ENCODE data around the gene GPI. TPM values are rescaled to one million over a fixed set of nuclear protein-coding genes. Genes with fewer than 3 reads are reported as not detected.

The GPI gene
- total and polyA plus RNA-seq, 2 of the 8 experiments (the other 6 are each of a cell fraction or from before 2014, with no cell fraction given), result 171 to 360 TPM

DNA sequence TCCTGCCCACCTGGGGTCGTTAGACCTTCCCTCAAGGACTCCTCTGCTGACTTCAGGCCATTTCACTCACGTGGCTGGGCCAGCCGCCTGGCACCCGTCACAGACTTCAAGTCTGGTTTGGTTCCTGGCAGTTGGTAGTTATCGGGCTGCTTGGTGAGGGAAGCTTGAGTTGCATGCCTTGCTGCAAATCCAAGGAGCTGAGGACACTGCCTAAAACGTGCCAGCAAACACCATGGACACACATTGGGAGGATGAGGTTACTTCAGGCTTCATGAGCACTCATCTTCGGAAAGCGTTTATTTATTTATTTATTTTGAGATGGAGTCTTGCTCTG lies 2.6 kb downstream of the GPI start (continued):
- TF ChIP-seq NRF1 (IDR thresholded peaks at IDR 0.05; ENCODE audit: low read depth, low read length) (no peak), CEBPB (IDR thresholded peaks at IDR 0.05; ENCODE audit: low read depth, low read length) (no peak), KDM1A (IDR thresholded peaks at IDR 0.05; ENCODE audit: borderline replicate concordance, low read length) (no peak)
- TF ChIP-seq, protein P1, sequence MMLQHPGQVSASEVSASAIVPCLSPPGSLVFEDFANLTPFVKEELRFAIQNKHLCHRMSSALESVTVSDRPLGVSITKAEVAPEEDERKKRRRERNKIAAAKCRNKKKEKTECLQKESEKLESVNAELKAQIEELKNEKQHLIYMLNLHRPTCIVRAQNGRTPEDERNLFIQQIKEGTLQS (IDR thresholded peaks at IDR 0.05; ENCODE audit: insufficient read depth, low read depth, low read length), result no peak
